H9 (cell line): ENCODE data around the gene ALCAM. TPM values are rescaled to one million over a fixed set of nuclear protein-coding genes. Genes with fewer than 3 reads are reported as not detected.

Experiments used
- DNase-seq: peaks from one replicate; pipeline ENCODE4 v3.0.0-alpha.2; 2017
- H2AFZ ChIP-seq: one replicate; pipeline ENCODE4 v1.6.1; 2013; ENCODE audit warnings: mild to moderate bottlenecking, low read length, control low read depth, moderate library complexity
- H2AK5ac ChIP-seq: 2 replicates; pipeline ENCODE4 v1.6.1; 2013; ENCODE audit warnings: low read length, control low read depth, mixed read lengths; ENCODE audit not compliant: insufficient read length
- H2BK120ac ChIP-seq: one replicate; pipeline ENCODE4 v1.6.1; 2013; ENCODE audit warnings: low read depth, mild to moderate bottlenecking, low read length, control low read depth, inconsistent platforms; ENCODE audit not compliant: poor library complexity, severe bottlenecking
- H2BK12ac ChIP-seq: 2 replicates; pipeline ENCODE4 v1.6.1; 2013; ENCODE audit warnings: low read length, control low read depth, mixed read lengths, low read depth; ENCODE audit not compliant: insufficient read length
- H2BK15ac ChIP-seq: 2 replicates; pipeline ENCODE4 v1.6.1; 2013; ENCODE audit warnings: low read depth, low read length, control low read depth
- H2BK20ac ChIP-seq: one replicate; pipeline ENCODE4 v1.6.1; 2013; ENCODE audit warnings: low read depth, mild to moderate bottlenecking, low read length, control low read depth, inconsistent platforms; ENCODE audit not compliant: poor library complexity, severe bottlenecking
- H2BK5ac ChIP-seq: 2 replicates; pipeline ENCODE4 v1.6.1; 2013; ENCODE audit warnings: low read length, control low read depth, mixed read lengths; ENCODE audit not compliant: insufficient read length
- H3K14ac ChIP-seq: 2 replicates; pipeline ENCODE4 v1.6.1; 2013; ENCODE audit warnings: low read length, control low read depth; ENCODE audit not compliant: insufficient read depth
- H3K18ac ChIP-seq: 2 replicates; pipeline ENCODE4 v1.6.1; 2013; ENCODE audit warnings: low read depth, mild to moderate bottlenecking, mixed read lengths, low read length, control low read depth; ENCODE audit not compliant: insufficient read length
- H3K23ac ChIP-seq: 2 replicates; pipeline ENCODE4 v1.6.1; 2013; ENCODE audit warnings: low read length, control low read depth, mixed read lengths, low read depth; ENCODE audit not compliant: insufficient read length
- H3K23me2 ChIP-seq: 2 replicates; pipeline ENCODE4 v1.6.1; 2013; ENCODE audit warnings: low read depth, mild to moderate bottlenecking, mixed read lengths, low read length, control low read depth; ENCODE audit not compliant: insufficient read length, poor library complexity, severe bottlenecking
- H3K27ac ChIP-seq: 2 replicates; pipeline ENCODE4 v1.5.1; 2013; ENCODE audit warnings: low read length, control low read depth, mixed read lengths, low read depth; ENCODE audit not compliant: insufficient read length
- H3K27me3 ChIP-seq: 2 replicates; pipeline ENCODE4 v1.6.1; 2013; ENCODE audit warnings: low read length, control low read depth, inconsistent platforms; ENCODE audit not compliant: insufficient read depth
- H3K4ac ChIP-seq: 2 replicates; pipeline ENCODE4 v1.6.1; 2013; ENCODE audit warnings: low read depth, mild to moderate bottlenecking, control low read depth, inconsistent platforms, low read length, moderate library complexity
- H3K4me1 ChIP-seq: 2 replicates; pipeline ENCODE4 v1.6.1; 2013; ENCODE audit warnings: low read length, control low read depth, inconsistent platforms; ENCODE audit not compliant: insufficient read depth
- H3K4me2 ChIP-seq: 2 replicates; pipeline ENCODE4 v1.6.1; 2013; ENCODE audit warnings: low read length, control low read depth, mixed read lengths; ENCODE audit not compliant: insufficient read length, insufficient read depth
- H3K56ac ChIP-seq: 2 replicates; pipeline ENCODE4 v1.6.1; 2013; ENCODE audit warnings: low read depth, mild to moderate bottlenecking, mixed read lengths, low read length, control low read depth; ENCODE audit not compliant: insufficient read length
- H3K79me1 ChIP-seq: 2 replicates; pipeline ENCODE4 v1.6.1; 2013; ENCODE audit warnings: low read depth, mild to moderate bottlenecking, moderate library complexity, low read length, control low read depth, inconsistent platforms; ENCODE audit not compliant: insufficient read depth, poor library complexity, severe bottlenecking
- H3K79me2 ChIP-seq: 2 replicates; pipeline ENCODE4 v1.6.1; 2013; ENCODE audit warnings: low read length, control low read depth, inconsistent platforms; ENCODE audit not compliant: insufficient read depth
- H3K9ac ChIP-seq: 2 replicates; pipeline ENCODE4 v1.6.1; 2013; ENCODE audit warnings: low read length, control low read depth, mixed read lengths; ENCODE audit not compliant: insufficient read length; ENCODE audit errors: extremely low read depth
- H3K9me3 ChIP-seq: one replicate; pipeline ENCODE4 v1.6.1; 2013; ENCODE audit warnings: low read depth, low read length, inconsistent platforms; ENCODE audit not compliant: control insufficient read depth
- H3T11ph ChIP-seq: one replicate; pipeline ENCODE4 v1.6.1; 2013; ENCODE audit warnings: mild to moderate bottlenecking, low read length, control low read depth, inconsistent platforms
- H4K20me1 ChIP-seq: one replicate; pipeline ENCODE4 v1.6.1; 2013; ENCODE audit not compliant: control insufficient read depth, insufficient read length, insufficient read depth
- H4K5ac ChIP-seq: 2 replicates; pipeline ENCODE4 v1.6.1; 2013; ENCODE audit warnings: low read depth, mild to moderate bottlenecking, mixed read lengths, low read length, control low read depth; ENCODE audit not compliant: insufficient read length
- H4K8ac ChIP-seq: replicated peaks from 2 replicates; pipeline ENCODE4 v1.6.1; 2013; ENCODE audit warnings: low read length, control low read depth, mixed read lengths, low read depth; ENCODE audit not compliant: insufficient read length
- H4K91ac ChIP-seq: 2 replicates; pipeline ENCODE4 v1.6.1; 2013; ENCODE audit warnings: low read depth, mild to moderate bottlenecking, moderate library complexity, mixed read lengths, low read length, control low read depth; ENCODE audit not compliant: insufficient read length
- H3K27ac Mint-ChIP-seq, 3 experiments: 2 replicates in 2 of 3; 3 replicates in 1 of 3; pipeline ENCODE4 v1.8.0; 2020 to 2021; ENCODE audit warnings: mixed read lengths in 3 of 3, mild to moderate bottlenecking in 1 of 3, moderate library complexity in 1 of 3
- H3K27me3 Mint-ChIP-seq: 2 replicates; pipeline ENCODE4 v1.8.0; 2021; ENCODE audit warnings: low read depth, mild to moderate bottlenecking, moderate library complexity, mixed read lengths
- H3K36me3 Mint-ChIP-seq, 3 experiments: 2 replicates in 2 of 3; 3 replicates in 1 of 3; pipeline ENCODE4 v1.8.0; 2020 to 2021; ENCODE audit warnings: low read depth in 3 of 3, mixed read lengths in 3 of 3; ENCODE audit not compliant: insufficient read depth in 1 of 3
- H3K4me1 Mint-ChIP-seq, 2 experiments: 2 replicates each; pipeline ENCODE4 v1.8.0; 2020; ENCODE audit warnings: mixed read lengths in 2 of 2
- H3K4me3 Mint-ChIP-seq, 2 experiments: 2 replicates in 1 of 2; 3 replicates in 1 of 2; pipeline ENCODE4 v1.8.0; 2020 to 2021; ENCODE audit warnings: mild to moderate bottlenecking in 2 of 2, mixed read lengths in 2 of 2, moderate library complexity in 1 of 2
- H3K9me3 Mint-ChIP-seq, 2 experiments: 2 replicates in 1 of 2; 3 replicates in 1 of 2; pipeline ENCODE4 v1.8.0; 2020; ENCODE audit warnings: mild to moderate bottlenecking in 2 of 2, mixed read lengths in 2 of 2, moderate library complexity in 1 of 2
- WGBS: extraction: QIAGEN DNeasy Blood & Tissue Kit; methylation state at CpG from one replicate; pipeline ENCODE4 v1.1.7; 2013; ENCODE audit warnings: missing lambda C conversion rate, low lambda C conversion rate, mixed read lengths; ENCODE audit not compliant: insufficient read length; ENCODE audit errors: extremely low coverage; 5-methylcytosine and 5-hydroxymethylcytosine counted together
- total RNA-seq: library from RNA; stranded (reverse); gene quantifications from 2 replicates; pipeline ENCODE4 v1.2.1, GENCODE V29; 2021
- TF ChIP-seq, protein P1 (sequence below): fragments of 200-600 bp; sonication (generic); conservative IDR thresholded peaks from 3 replicates; pipeline ENCODE4 v1.8.0; 2021; ENCODE audit warnings: antibody characterized with exemption, mild to moderate bottlenecking

ALCAM gene
- total RNA-seq, 1 experiment from 2014 or later = 43.7 TPM

DNA sequence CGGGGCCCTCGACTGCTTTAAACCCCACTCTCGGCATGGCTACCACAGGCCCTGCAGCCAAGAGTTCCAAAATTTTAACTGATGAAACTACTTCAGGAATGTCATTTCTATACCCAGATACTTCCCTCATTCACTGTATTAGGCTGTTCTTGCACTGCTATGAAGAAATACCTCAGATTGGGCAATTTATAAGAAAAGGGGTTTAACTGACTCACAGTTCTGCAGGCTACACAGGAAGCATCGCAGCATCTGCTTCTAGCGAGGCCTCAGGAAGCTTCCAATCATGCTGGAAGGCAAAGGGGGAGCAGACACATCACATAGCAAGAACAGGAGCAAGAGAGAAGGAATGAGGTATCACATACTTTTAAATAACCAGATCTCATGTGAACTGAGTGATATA, 21.6 kb upstream of the ALCAM start:
- no peaks in the 10 kb centered on the region for H3K23me2 ChIP-seq
- no peak overlapping the region for H3K4ac ChIP-seq
- WGBS = no CpG with 5 or more reads among the region's 5 CpGs
- H3K27me3 ChIP-seq = no peaks in the 10 kb centered on the region
- H3K14ac ChIP-seq = no peak overlapping the region
- H2AK5ac ChIP-seq = no peak overlapping the region
- H4K5ac ChIP-seq = no peak overlapping the region
- H2BK15ac ChIP-seq = no peak overlapping the region
- no peak overlapping the region for H2BK120ac ChIP-seq
- H4K20me1 ChIP-seq = no peaks in the 10 kb centered on the region
- H3K4me1 Mint-ChIP-seq = no peaks in the 10 kb centered on the region
- no peak overlapping the region for H2AFZ ChIP-seq
- TF ChIP-seq, protein P1, sequence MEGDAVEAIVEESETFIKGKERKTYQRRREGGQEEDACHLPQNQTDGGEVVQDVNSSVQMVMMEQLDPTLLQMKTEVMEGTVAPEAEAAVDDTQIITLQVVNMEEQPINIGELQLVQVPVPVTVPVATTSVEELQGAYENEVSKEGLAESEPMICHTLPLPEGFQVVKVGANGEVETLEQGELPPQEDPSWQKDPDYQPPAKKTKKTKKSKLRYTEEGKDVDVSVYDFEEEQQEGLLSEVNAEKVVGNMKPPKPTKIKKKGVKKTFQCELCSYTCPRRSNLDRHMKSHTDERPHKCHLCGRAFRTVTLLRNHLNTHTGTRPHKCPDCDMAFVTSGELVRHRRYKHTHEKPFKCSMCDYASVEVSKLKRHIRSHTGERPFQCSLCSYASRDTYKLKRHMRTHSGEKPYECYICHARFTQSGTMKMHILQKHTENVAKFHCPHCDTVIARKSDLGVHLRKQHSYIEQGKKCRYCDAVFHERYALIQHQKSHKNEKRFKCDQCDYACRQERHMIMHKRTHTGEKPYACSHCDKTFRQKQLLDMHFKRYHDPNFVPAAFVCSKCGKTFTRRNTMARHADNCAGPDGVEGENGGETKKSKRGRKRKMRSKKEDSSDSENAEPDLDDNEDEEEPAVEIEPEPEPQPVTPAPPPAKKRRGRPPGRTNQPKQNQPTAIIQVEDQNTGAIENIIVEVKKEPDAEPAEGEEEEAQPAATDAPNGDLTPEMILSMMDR = no peak
- H3K27ac ChIP-seq = no peak overlapping the region
- H3K9ac ChIP-seq = no peak overlapping the region
- no peaks in the 10 kb centered on the region for H3K36me3 Mint-ChIP-seq
- no peak overlapping the region for H2BK5ac ChIP-seq
- no peak overlapping the region for H2BK12ac ChIP-seq
- H2BK20ac ChIP-seq = no peak overlapping the region
- no peak overlapping the region for H3K56ac ChIP-seq
- no peak for DNase-seq
- H3K18ac ChIP-seq = no peak overlapping the region
- no peaks in the 10 kb centered on the region for H3K27me3 Mint-ChIP-seq
- H3K27ac Mint-ChIP-seq = no peak overlapping the region
- no peaks in the 10 kb centered on the region for H3K9me3 ChIP-seq
- no peaks in the 10 kb centered on the region for H3K79me1 ChIP-seq
- no peak overlapping the region for H3T11ph ChIP-seq
- H3K4me1 ChIP-seq = no peaks in the 10 kb centered on the region
- no peak overlapping the region for H4K8ac ChIP-seq
- H3K23ac ChIP-seq = no peak overlapping the region
- H3K9me3 Mint-ChIP-seq = no peaks in the 10 kb centered on the region; a peak in 1 of 5 replicates
- no peak overlapping the region for H4K91ac ChIP-seq
- H3K4me2 ChIP-seq = no peak overlapping the region
- no peak overlapping the region for H3K4me3 Mint-ChIP-seq
- H3K79me2 ChIP-seq = no peaks in the 10 kb centered on the region
